Neuronal stem cell (in vitro differentiated cells): ENCODE data around the gene ZFR2.

Experiments used
- DNase-seq: peaks from one replicate; pipeline ENCODE4 v3.0.0-alpha.2; 2013; ENCODE audit warnings: low spot score
- H2AFZ ChIP-seq: one replicate; pipeline ENCODE4 v1.6.1; 2013; ENCODE audit warnings: mild to moderate bottlenecking, low read length, inconsistent platforms
- H2AK5ac ChIP-seq: 2 replicates; pipeline ENCODE4 v1.6.1; 2013; ENCODE audit warnings: low read depth, mild to moderate bottlenecking, inconsistent platforms, low read length, moderate library complexity, mixed read lengths
- H2BK120ac ChIP-seq: 2 replicates; pipeline ENCODE4 v1.6.1; 2013; ENCODE audit warnings: low read depth, mild to moderate bottlenecking, inconsistent platforms, low read length, moderate library complexity, mixed read lengths
- H2BK12ac ChIP-seq: one replicate; pipeline ENCODE4 v1.6.1; 2013; ENCODE audit warnings: low read length, inconsistent platforms
- H2BK15ac ChIP-seq: 2 replicates; pipeline ENCODE4 v1.6.1; 2013; ENCODE audit warnings: mild to moderate bottlenecking, low read length, inconsistent platforms, mixed read lengths
- H2BK5ac ChIP-seq: one replicate; pipeline ENCODE4 v1.6.1; 2013; ENCODE audit warnings: inconsistent platforms, mild to moderate bottlenecking, low read length, moderate library complexity
- H3K14ac ChIP-seq: one replicate; pipeline ENCODE4 v1.6.1; 2013; ENCODE audit warnings: low read length, inconsistent platforms
- H3K18ac ChIP-seq: 2 replicates; pipeline ENCODE4 v1.6.1; 2013; ENCODE audit warnings: low read length, inconsistent platforms
- H3K23ac ChIP-seq: 2 replicates; pipeline ENCODE4 v1.6.1; 2013; ENCODE audit warnings: low read depth, mild to moderate bottlenecking, mixed read lengths, low read length, inconsistent platforms; ENCODE audit not compliant: poor library complexity
- H3K27ac ChIP-seq: replicated peaks from 3 replicates; pipeline ENCODE4 v1.5.1; 2013; ENCODE audit warnings: low read length, inconsistent platforms
- H3K27me3 ChIP-seq, 3 experiments: 2 replicates each; pipeline ENCODE4 v1.6.1; 2013; ENCODE audit warnings: low read length in 3 of 3, mild to moderate bottlenecking in 2 of 3, inconsistent platforms in 1 of 3, low read depth in 1 of 3, mixed read lengths in 1 of 3, moderate library complexity in 1 of 3; ENCODE audit not compliant: control insufficient read depth in 3 of 3, insufficient read depth in 3 of 3
- H3K36me3 ChIP-seq, 2 donors: replicated peaks in 1 of 2; 2 replicates each; pipeline ENCODE4 v1.6.1; 2013; ENCODE audit warnings: low read length in 2 of 2; ENCODE audit not compliant: control insufficient read depth in 2 of 2, insufficient read depth in 2 of 2
- H3K4ac ChIP-seq: 2 replicates; pipeline ENCODE4 v1.6.1; 2013; ENCODE audit warnings: inconsistent platforms, mild to moderate bottlenecking, low read length, moderate library complexity
- H3K4me1 ChIP-seq, 2 donors: 1 replicate in 1 of 2; 2 replicates in 1 of 2; pipeline ENCODE4 v1.6.1; 2013; ENCODE audit warnings: low read length in 2 of 2, low read depth in 1 of 2; ENCODE audit not compliant: control insufficient read depth in 2 of 2, insufficient read depth in 1 of 2
- H3K4me2 ChIP-seq: one replicate; pipeline ENCODE4 v1.6.1; 2013; ENCODE audit warnings: mild to moderate bottlenecking, low read length, inconsistent platforms; ENCODE audit not compliant: insufficient read depth, poor library complexity, severe bottlenecking
- H3K4me3 ChIP-seq, 2 donors: 2 replicates each; pipeline ENCODE4 v1.5.1; 2013; ENCODE audit warnings: low read length in 2 of 2, mild to moderate bottlenecking in 2 of 2, inconsistent platforms in 1 of 2, moderate library complexity in 1 of 2
- H3K79me1 ChIP-seq: one replicate; pipeline ENCODE4 v1.6.1; 2013; ENCODE audit warnings: low read depth, mild to moderate bottlenecking, inconsistent platforms, low read length, moderate library complexity
- H3K9ac ChIP-seq: one replicate; pipeline ENCODE4 v1.6.1; 2013; ENCODE audit warnings: mild to moderate bottlenecking, low read depth, low read length, inconsistent platforms; ENCODE audit not compliant: poor library complexity
- H3K9me3 ChIP-seq, 2 donors: replicated peaks in 1 of 2; 2 replicates each; pipeline versions ENCODE3 to v1.6.1; 2013; ENCODE audit warnings: low read length in 2 of 2, mild to moderate bottlenecking in 2 of 2, inconsistent platforms in 1 of 2, low read depth in 1 of 2, mixed read lengths in 1 of 2, moderate library complexity in 1 of 2; ENCODE audit not compliant: control insufficient read depth in 2 of 2, insufficient read depth in 1 of 2
- H4K8ac ChIP-seq: one replicate; pipeline ENCODE4 v1.6.1; 2013; ENCODE audit warnings: low read depth, mild to moderate bottlenecking, inconsistent platforms, low read length, moderate library complexity
- H4K91ac ChIP-seq: one replicate; pipeline ENCODE4 v1.6.1; 2013; ENCODE audit warnings: low read length, low read depth, mild to moderate bottlenecking, inconsistent platforms; ENCODE audit not compliant: poor library complexity
- WGBS, 2 donors: extraction: QIAGEN DNeasy Blood & Tissue Kit; methylation state at CpG; one replicate each; pipeline ENCODE4 v1.1.7; 2013; ENCODE audit warnings: missing lambda C conversion rate in 2 of 2, mixed read lengths in 1 of 2; ENCODE audit not compliant: insufficient read length in 2 of 2, insufficient replicate concordance in 1 of 2; ENCODE audit errors: extremely low coverage in 2 of 2; 5-methylcytosine and 5-hydroxymethylcytosine counted together

Gene ZFR2

GRCh38 chr19:3837332-3837731, 31.5 kb downstream of the ZFR2 start:
- no peaks in the 10 kb centered on the region for H3K27me3 ChIP-seq
- H3K27ac ChIP-seq, result no peak overlapping the region

GRCh38 chr19:3836887-3837286, 32.0 kb downstream of the ZFR2 start:
- Histone ChIP-seq H3K9ac (no peak overlapping the region), H2AFZ (no peak overlapping the region), H3K14ac (no peak overlapping the region), H3K36me3 (no peaks in the 10 kb centered on the region), H2BK5ac (no peak overlapping the region), H3K23ac (no peak overlapping the region), H3K4me1 (peaks cover 3 to 6% of the 10 kb centered on the region in 2 donors), H2AK5ac (no peak overlapping the region), H3K79me1 (no peaks in the 10 kb centered on the region), H3K27me3 (no peaks in the 10 kb centered on the region), H4K8ac (no peak overlapping the region), H3K4me3 (no peak overlapping the region), H2BK120ac (no peak overlapping the region), H3K18ac (no peak overlapping the region), H3K27ac (no peak overlapping the region), H3K9me3 (peaks cover 5 to 7% of the 10 kb centered on the region in 2 donors), H4K91ac (no peak overlapping the region), H2BK12ac (no peak overlapping the region), H3K4ac (no peak overlapping the region), H2BK15ac (no peak overlapping the region), H3K4me2 (no peak overlapping the region)
- WGBS, 2 donors, result no CpG with 5 or more reads among the region's 6 CpGs
- DNase-seq, result no peak

More at GRCh38 chr19:3837332-3837731, 31.5 kb downstream of the ZFR2 start:
- no peak overlapping the region for H2AFZ ChIP-seq
- peaks cover 3 to 6% of the 10 kb centered on the region in 2 donors for H3K4me1 ChIP-seq
- H2BK12ac ChIP-seq, result no peak overlapping the region
- H4K91ac ChIP-seq, result no peak overlapping the region
- no peak overlapping the region for H3K23ac ChIP-seq
- DNase-seq, result no peak
- no CpG with 5 or more reads among the region's 17 CpGs for WGBS, 2 donors
- no peak overlapping the region for H2BK5ac ChIP-seq
- no peak overlapping the region for H3K9ac ChIP-seq
- no peaks in the 10 kb centered on the region for H3K79me1 ChIP-seq
- no peak overlapping the region for H3K18ac ChIP-seq
- H3K14ac ChIP-seq, result no peak overlapping the region
- H3K4me3 ChIP-seq, result no peak overlapping the region
- H3K4ac ChIP-seq, result no peak overlapping the region
- H2BK120ac ChIP-seq, result no peak overlapping the region
- no peak overlapping the region for H4K8ac ChIP-seq
- H2BK15ac ChIP-seq, result no peak overlapping the region
- no peak overlapping the region for H2AK5ac ChIP-seq
- peaks cover 5 to 7% of the 10 kb centered on the region in 2 donors for H3K9me3 ChIP-seq
- H3K36me3 ChIP-seq, result no peaks in the 10 kb centered on the region
- H3K4me2 ChIP-seq, result no peak overlapping the region

- Histone ChIP-seq H4K8ac (no peak overlapping the region), H3K36me3 (no peaks in the 10 kb centered on the region), H3K4me2 (no peak overlapping the region), H3K18ac (peak overlapping the region; percentile 31), H3K4me3 (no peak overlapping the region), H2AK5ac (no peak overlapping the region), H3K27ac (no peak overlapping the region), H2BK5ac (no peak overlapping the region), H3K4me1 (peaks cover 7 to 9% of the 10 kb centered on the region in 2 donors), H3K9ac (no peak overlapping the region), H3K79me1 (no peaks in the 10 kb centered on the region), H2BK12ac (no peak overlapping the region), H3K4ac (no peak overlapping the region), H3K9me3 (peaks cover 5 to 9% of the 10 kb centered on the region in 2 donors), H4K91ac (no peak overlapping the region), H3K27me3 (peaks cover 0 to 5% (median 0%) of the 10 kb centered on the region in 3 experiments), H2AFZ (no peak overlapping the region), H2BK120ac (no peak overlapping the region), H2BK15ac (no peak overlapping the region), H3K14ac (no peak overlapping the region), H3K23ac (no peak overlapping the region)
- no CpG with 5 or more reads among the region's 9 CpGs for WGBS, 2 donors
- DNase-seq, result no peak
These were observed 33.8 kb downstream of the ZFR2 start for GRCh38 chr19:3835055-3835435.

GRCh38 chr19:3834349-3835054, 34.3 kb downstream of the ZFR2 start:
- peaks cover 0 to 5% (median 0%) of the 10 kb centered on the region in 3 experiments for H3K27me3 ChIP-seq
- H3K4me2 ChIP-seq, result no peak overlapping the region
- peak overlapping the region; percentile 63 for H3K9ac ChIP-seq
- peak overlapping the region; percentile 31 for H3K18ac ChIP-seq
- H2BK120ac ChIP-seq, result no peak overlapping the region
- H4K8ac ChIP-seq, result no peak overlapping the region
- H3K4me1 ChIP-seq, result peaks cover 6 to 9% of the 10 kb centered on the region in 2 donors
- no peak overlapping the region for H3K27ac ChIP-seq
- no peak overlapping the region for H4K91ac ChIP-seq
- H2BK5ac ChIP-seq, result no peak overlapping the region
- H3K4ac ChIP-seq, result no peak overlapping the region
- no peak overlapping the region for H3K4me3 ChIP-seq
- no peaks in the 10 kb centered on the region for H3K79me1 ChIP-seq
- WGBS, 2 donors, result no CpG with 5 or more reads among the region's 35 CpGs
- H3K36me3 ChIP-seq, result no peaks in the 10 kb centered on the region
- H2AK5ac ChIP-seq, result no peak overlapping the region
- no peak overlapping the region for H3K14ac ChIP-seq
- H2BK15ac ChIP-seq, result no peak overlapping the region
- H2AFZ ChIP-seq, result no peak overlapping the region
- peak overlapping the region; percentile 3 for H3K23ac ChIP-seq
- H3K9me3 ChIP-seq, result peaks cover 5 to 9% of the 10 kb centered on the region in 2 donors
- no peak overlapping the region for H2BK12ac ChIP-seq
- no peak for DNase-seq
